K562 (cell line): Measurements from ENCODE around the gene INTS4. TPM values are rescaled to one million over a fixed set of nuclear protein-coding genes. Genes with fewer than 3 reads are reported as not detected.
A peak's percentile ranks its signal among the peaks of the same experiment; 100 is the strongest.

Experiments used
- C11orf30 ChIP-seq: fragments of 450-650 bp; IDR thresholded peaks from 2 replicates; pipeline ENCODE4 v1.6.1; 2016; ENCODE audit warnings: low read depth, mild to moderate bottlenecking
- FIP1L1 ChIP-seq: fragments of 200-400 bp; formaldehyde crosslinking; IDR thresholded peaks from 2 replicates; pipeline ENCODE4 v1.6.1; 2018; ENCODE audit warnings: mild to moderate bottlenecking, low read depth, low read length; ENCODE audit not compliant: poor library complexity, severe bottlenecking
- GTF2E2 ChIP-seq: fragments of 200-800 bp; sonication (Bioruptor generic); IDR thresholded peaks from 2 replicates; pipeline ENCODE4 v1.6.1; 2016; ENCODE audit warnings: missing genetic modification characterization, missing compliant biosample characterization
- HCFC1 ChIP-seq: IDR thresholded peaks from 2 replicates; pipeline ENCODE4 v1.6.1; 2012; ENCODE audit warnings: low read depth, low read length, improper control_type of control experiment
- JUND ChIP-seq, 2 experiments: IDR thresholded peaks; 2 replicates in 1 of 2; 3 replicates in 1 of 2; pipeline ENCODE4 v1.6.1; 2011; ENCODE audit warnings: borderline replicate concordance in 2 of 2, low read depth in 2 of 2, low read length in 2 of 2, improper control_type of control experiment in 1 of 2, missing biosample characterization in 1 of 2, missing genetic modification characterization in 1 of 2, missing genetic modification reagents in 1 of 2
- OTX1 ChIP-seq: fragments of 450-650 bp; formaldehyde crosslinking; IDR thresholded peaks from 2 replicates; pipeline ENCODE4 v1.4.0; 2022; ENCODE audit warnings: mild to moderate bottlenecking
- SMARCA5 ChIP-seq: fragments of 450-650 bp; IDR thresholded peaks from 2 replicates; pipeline ENCODE4 v1.6.1; 2016
- ZEB2 ChIP-seq: fragments of 450-650 bp; IDR thresholded peaks from 2 replicates; pipeline ENCODE4 v1.6.1; 2016
- ZNF436 ChIP-seq: fragments of 250-450, 450-650 bp; sonication (Bioruptor Pico); formaldehyde crosslinking; IDR thresholded peaks from 2 replicates; pipeline ENCODE4 v1.7.0; 2020; ENCODE audit warnings: mild to moderate bottlenecking
- ZNF695 ChIP-seq: fragments of 450-650 bp; formaldehyde crosslinking; IDR thresholded peaks from 2 replicates; pipeline ENCODE4 v1.4.0; 2020; ENCODE audit warnings: mild to moderate bottlenecking, moderate library complexity
- polyA plus RNA-seq, 8 experiments: library from polyadenylated mRNA; depleted of rRNA in 4 of 8; stranded (reverse) in 5 of 8; unstranded in 3 of 8; fragments of >200 nt; fragmentation: Nextera tagmentation in 2 of 8; fragmentation: Illumina TruSeq in 1 of 8; extraction: Ambion mirVana in 2 of 8; extraction: Trizol in 1 of 8; gene quantifications; 2 replicates each; pipeline versions ENCODE4 v1.2.1 to v1.2.3, GENCODE V29; 2011 to 2014; ENCODE audit warnings: inconsistent platforms in 1 of 8, missing spikeins in 1 of 8
- total RNA-seq, 7 experiments: library from RNA; depleted of rRNA in 6 of 7; stranded (reverse); fragments of >200 nt in 6 of 7; fragmentation: Illumina TruSeq in 2 of 7; extraction: Trizol in 2 of 7; gene quantifications; 2 replicates each; pipeline versions ENCODE4 v1.2.1 to v1.2.3, GENCODE V29; 2011 to 2021; ENCODE audit warnings: low replicate concordance in 1 of 7
- TF ChIP-seq, protein P1 (sequence below): fragments of 450-650 bp; IDR thresholded peaks from 2 replicates; pipeline ENCODE4 v1.6.1; 2016; ENCODE audit warnings: borderline replicate concordance
- TF ChIP-seq, protein P2 (sequence below): fragments of 450-650 bp; IDR thresholded peaks from 2 replicates; pipeline ENCODE4 v1.6.1; 2016; ENCODE audit warnings: antibody characterized with exemption
- TF ChIP-seq, protein P3 (sequence below): sonication (generic); formaldehyde crosslinking; IDR thresholded peaks from 2 replicates; pipeline ENCODE4 v1.8.0; 2022; ENCODE audit warnings: mild to moderate bottlenecking, missing genetic modification reagents, borderline replicate concordance
- TF ChIP-seq, protein P4 (sequence below): fragments of 450-650 bp; IDR thresholded peaks from 2 replicates; pipeline ENCODE4 v1.7.1; 2018; ENCODE audit warnings: mild to moderate bottlenecking, low read depth; ENCODE audit not compliant: partially characterized antibody

Gene INTS4
- total and polyA plus RNA-seq, 9 of the 15 experiments (the other 6 are each of a cell fraction or from before 2014, with no cell fraction given), result 28.4 to 53.4 (median 44.5) TPM

DNA sequence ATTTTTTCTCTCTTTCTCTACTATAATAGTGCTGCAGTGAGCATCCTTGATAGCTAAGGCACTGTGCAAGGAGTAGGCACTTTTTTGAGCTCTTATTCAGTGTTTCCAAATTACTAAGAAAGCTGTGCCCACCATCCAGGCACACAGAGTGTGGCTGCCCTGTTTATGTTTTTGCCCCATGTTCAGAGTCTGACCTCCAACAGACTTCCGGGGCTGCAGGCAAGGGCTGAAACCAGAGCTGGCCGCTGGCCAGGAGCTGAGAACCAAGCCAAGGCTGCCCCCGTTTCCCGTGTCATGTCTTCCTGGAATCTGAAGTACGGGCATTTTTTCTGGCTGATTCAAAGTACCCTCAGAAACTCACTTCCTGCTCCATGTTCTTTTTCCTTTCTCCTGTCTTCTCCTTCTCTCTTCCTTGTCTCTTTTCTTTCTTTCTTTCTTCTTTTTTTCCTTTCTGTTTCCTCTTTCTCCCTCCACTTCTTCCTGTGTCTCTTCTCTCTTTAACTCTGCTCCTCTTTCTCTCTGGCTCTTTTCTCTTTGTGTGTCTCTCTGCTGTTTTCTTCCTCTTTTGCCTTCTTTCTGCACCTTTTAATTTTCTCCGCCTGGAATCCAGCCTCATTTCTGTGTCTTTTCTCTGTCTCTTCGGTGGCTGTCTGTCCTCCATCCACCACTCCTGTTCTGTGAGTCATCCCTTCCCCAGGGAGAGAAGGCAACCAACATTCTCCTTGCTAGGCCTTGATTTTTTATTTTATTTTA lies 45.6 kb upstream of the INTS4 start (continued):
- TF ChIP-seq, protein P1, sequence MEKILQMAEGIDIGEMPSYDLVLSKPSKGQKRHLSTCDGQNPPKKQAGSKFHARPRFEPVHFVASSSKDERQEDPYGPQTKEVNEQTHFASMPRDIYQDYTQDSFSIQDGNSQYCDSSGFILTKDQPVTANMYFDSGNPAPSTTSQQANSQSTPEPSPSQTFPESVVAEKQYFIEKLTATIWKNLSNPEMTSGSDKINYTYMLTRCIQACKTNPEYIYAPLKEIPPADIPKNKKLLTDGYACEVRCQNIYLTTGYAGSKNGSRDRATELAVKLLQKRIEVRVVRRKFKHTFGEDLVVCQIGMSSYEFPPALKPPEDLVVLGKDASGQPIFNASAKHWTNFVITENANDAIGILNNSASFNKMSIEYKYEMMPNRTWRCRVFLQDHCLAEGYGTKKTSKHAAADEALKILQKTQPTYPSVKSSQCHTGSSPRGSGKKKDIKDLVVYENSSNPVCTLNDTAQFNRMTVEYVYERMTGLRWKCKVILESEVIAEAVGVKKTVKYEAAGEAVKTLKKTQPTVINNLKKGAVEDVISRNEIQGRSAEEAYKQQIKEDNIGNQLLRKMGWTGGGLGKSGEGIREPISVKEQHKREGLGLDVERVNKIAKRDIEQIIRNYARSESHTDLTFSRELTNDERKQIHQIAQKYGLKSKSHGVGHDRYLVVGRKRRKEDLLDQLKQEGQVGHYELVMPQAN, result peak; percentile 71
- TF ChIP-seq HCFC1 (no peak), ZNF436 (no peak), C11orf30 (peak; percentile 17; the same call in 1 of the 2 replicates), OTX1 (CRISPR knock-in tag) (peak; percentile 87), ZEB2 (peak; percentile 53; the same call in 1 of the 2 replicates), SMARCA5 (peak; percentile 53), FIP1L1 (no peak), GTF2E2 (tag) (no peak), JUND (IDR thresholded peaks at IDR 0.05; ENCODE audit: borderline replicate concordance, low read depth, low read length) (peak; percentile 34), JUND (tag; IDR thresholded peaks at IDR 0.05; ENCODE audit: borderline replicate concordance, low read depth, low read length) (no peak; the same call in 2 of the 3 replicates), ZNF695 (CRISPR knock-in tag) (no peak)
- TF ChIP-seq, protein P2, sequence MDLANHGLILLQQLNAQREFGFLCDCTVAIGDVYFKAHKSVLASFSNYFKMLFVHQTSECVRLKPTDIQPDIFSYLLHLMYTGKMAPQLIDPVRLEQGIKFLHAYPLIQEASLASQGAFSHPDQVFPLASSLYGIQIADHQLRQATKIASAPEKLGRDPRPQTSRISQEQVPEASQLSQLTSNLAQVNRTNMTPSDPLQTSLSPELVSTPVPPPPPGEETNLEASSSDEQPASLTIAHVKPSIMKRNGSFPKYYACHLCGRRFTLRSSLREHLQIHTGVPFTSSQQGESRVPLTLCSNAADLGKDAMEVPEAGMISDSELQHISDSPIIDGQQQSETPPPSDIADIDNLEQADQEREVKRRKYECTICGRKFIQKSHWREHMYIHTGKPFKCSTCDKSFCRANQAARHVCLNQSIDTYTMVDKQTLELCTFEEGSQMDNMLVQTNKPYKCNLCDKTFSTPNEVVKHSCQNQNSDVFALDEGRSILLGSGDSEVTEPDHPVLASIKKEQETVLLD, result peak; percentile 63; the same call in 1 of the 2 replicates
- TF ChIP-seq, protein P3, sequence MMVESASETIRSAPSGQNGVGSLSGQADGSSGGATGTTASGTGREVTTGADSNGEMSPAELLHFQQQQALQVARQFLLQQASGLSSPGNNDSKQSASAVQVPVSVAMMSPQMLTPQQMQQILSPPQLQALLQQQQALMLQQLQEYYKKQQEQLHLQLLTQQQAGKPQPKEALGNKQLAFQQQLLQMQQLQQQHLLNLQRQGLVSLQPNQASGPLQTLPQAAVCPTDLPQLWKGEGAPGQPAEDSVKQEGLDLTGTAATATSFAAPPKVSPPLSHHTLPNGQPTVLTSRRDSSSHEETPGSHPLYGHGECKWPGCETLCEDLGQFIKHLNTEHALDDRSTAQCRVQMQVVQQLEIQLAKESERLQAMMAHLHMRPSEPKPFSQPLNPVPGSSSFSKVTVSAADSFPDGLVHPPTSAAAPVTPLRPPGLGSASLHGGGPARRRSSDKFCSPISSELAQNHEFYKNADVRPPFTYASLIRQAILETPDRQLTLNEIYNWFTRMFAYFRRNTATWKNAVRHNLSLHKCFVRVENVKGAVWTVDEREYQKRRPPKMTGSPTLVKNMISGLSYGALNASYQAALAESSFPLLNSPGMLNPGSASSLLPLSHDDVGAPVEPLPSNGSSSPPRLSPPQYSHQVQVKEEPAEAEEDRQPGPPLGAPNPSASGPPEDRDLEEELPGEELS (CRISPR knock-in tag), result no peak
- TF ChIP-seq, protein P4, sequence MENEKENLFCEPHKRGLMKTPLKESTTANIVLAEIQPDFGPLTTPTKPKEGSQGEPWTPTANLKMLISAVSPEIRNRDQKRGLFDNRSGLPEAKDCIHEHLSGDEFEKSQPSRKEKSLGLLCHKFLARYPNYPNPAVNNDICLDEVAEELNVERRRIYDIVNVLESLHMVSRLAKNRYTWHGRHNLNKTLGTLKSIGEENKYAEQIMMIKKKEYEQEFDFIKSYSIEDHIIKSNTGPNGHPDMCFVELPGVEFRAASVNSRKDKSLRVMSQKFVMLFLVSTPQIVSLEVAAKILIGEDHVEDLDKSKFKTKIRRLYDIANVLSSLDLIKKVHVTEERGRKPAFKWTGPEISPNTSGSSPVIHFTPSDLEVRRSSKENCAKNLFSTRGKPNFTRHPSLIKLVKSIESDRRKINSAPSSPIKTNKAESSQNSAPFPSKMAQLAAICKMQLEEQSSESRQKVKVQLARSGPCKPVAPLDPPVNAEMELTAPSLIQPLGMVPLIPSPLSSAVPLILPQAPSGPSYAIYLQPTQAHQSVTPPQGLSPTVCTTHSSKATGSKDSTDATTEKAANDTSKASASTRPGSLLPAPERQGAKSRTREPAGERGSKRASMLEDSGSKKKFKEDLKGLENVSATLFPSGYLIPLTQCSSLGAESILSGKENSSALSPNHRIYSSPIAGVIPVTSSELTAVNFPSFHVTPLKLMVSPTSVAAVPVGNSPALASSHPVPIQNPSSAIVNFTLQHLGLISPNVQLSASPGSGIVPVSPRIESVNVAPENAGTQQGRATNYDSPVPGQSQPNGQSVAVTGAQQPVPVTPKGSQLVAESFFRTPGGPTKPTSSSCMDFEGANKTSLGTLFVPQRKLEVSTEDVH, result peak; percentile 48
